Measurements from ENCODE around the gene CYREN. TPM values are rescaled to one million over a fixed set of nuclear protein-coding genes. Genes with fewer than 3 reads are reported as not detected.
"Not testable (repeated sequence)": the region's sequence is repeated elsewhere in the genome, so short reads cannot be mapped to it uniquely, and the experiment has no call there.

Gene CYREN
- total RNA-seq: 10 to 100 TPM; 25.9 to 28.8 TPM
- long read RNA-seq, transcript CYREN-202 (4 exons, 1,738 nt): major isoform, 17 of 34 reads
- long read RNA-seq, partial matches to known transcripts: 0 of 34 reads
- long read RNA-seq, other reads (novel, unspliced or antisense): 12 of 34 reads

- DNase-seq (peak; percentile 97), ATAC-seq (peak; percentile 94 to 97)
- intact Hi-C loops (cut with DNase I): loop anchor here in 1 of 2 donors (2.0 to 10.0 kb wide), 2 partner anchors 184 to 496 kb away; partner anchors contain the start of gene AGBL3
Observed at GRCh38 chr7:135170274-135170997, at the start of gene CYREN. Gene CYREN (minus strand): TSS chr7:135170707. CDS start chr7:135168922, 1,785 bp downstream.

GRCh38 chr7:135217645-135218509 lies 47.4 kb upstream of the CYREN start:
- ATAC-seq: no peak
- intact Hi-C loops (cut with DNase I): no loop called here
- no peak for DNase-seq

- no peak for ATAC-seq
- DNase-seq: no peak
- intact Hi-C loops (cut with DNase I): no loop called here
Observed at GRCh38 chr7:135215698-135216097, 45.2 kb upstream of the CYREN start.

- DNase-seq: no peak
- intact Hi-C loops (cut with DNase I): no loop called here
- no peak for ATAC-seq
Observed at GRCh38 chr7:135215180-135215579, 44.7 kb upstream of the CYREN start.

- intact Hi-C loops (cut with DNase I): no loop called here
- no peak for DNase-seq
- ATAC-seq: no peak
Observed at GRCh38 chr7:135213831-135214230, 43.3 kb upstream of the CYREN start.

GRCh38 chr7:135211946-135212685 lies 41.6 kb upstream of the CYREN start:
- ATAC-seq (peak; percentile 19 to 25), DNase-seq (peak; percentile 48)
- intact Hi-C loops (cut with DNase I): not testable (repeated sequence)

- peak; percentile 95 for DNase-seq
- peak; percentile 98 to 99 for ATAC-seq
- intact Hi-C loops (cut with DNase I): no loop called here
Observed at GRCh38 chr7:135211179-135211945, 40.9 kb upstream of the CYREN start, which contains the start of gene WDR91. Gene WDR91 (minus strand): TSS chr7:135211526. CDS start chr7:135211502, 24 bp downstream.

- no peak for DNase-seq
- intact Hi-C loops (cut with DNase I): no loop called here
- peak in 1 of 2 donors; percentile 4 for ATAC-seq
Observed at GRCh38 chr7:135210888-135211178, 40.3 kb upstream of the CYREN start.

- no peak for DNase-seq
- ATAC-seq: no peak
- intact Hi-C loops (cut with DNase I): no loop called here
Observed at GRCh38 chr7:135209225-135209834, 38.8 kb upstream of the CYREN start.

GRCh38 chr7:135208102-135208793 lies 37.7 kb upstream of the CYREN start:
- intact Hi-C loops (cut with DNase I): no loop called here
- no peak for ATAC-seq

GRCh38 chr7:135207406-135208101 lies 37.0 kb upstream of the CYREN start:
- no peak for ATAC-seq
- intact Hi-C loops (cut with DNase I): no loop called here
- DNase-seq: no peak

More at GRCh38 chr7:135208102-135208793, 37.7 kb upstream of the CYREN start:
- no peak for DNase-seq

GRCh38 chr7:135206941-135207391 lies 36.5 kb upstream of the CYREN start:
- ATAC-seq: no peak
- intact Hi-C loops (cut with DNase I): no loop called here
- DNase-seq: no peak

GRCh38 chr7:135205850-135206249 lies 35.3 kb upstream of the CYREN start:
- ATAC-seq (no peak), DNase-seq (no peak)
- intact Hi-C loops (cut with DNase I): no loop called here

- no peak for ATAC-seq
- intact Hi-C loops (cut with DNase I): no loop called here
- DNase-seq: no peak
Observed at GRCh38 chr7:135204876-135205275, 34.4 kb upstream of the CYREN start.

- peak in 1 of 2 donors; percentile 30 for ATAC-seq
- intact Hi-C loops (cut with DNase I): no loop called here
- DNase-seq: peak; percentile 60
Observed at GRCh38 chr7:135204341-135204749, 33.8 kb upstream of the CYREN start.

- no peak for DNase-seq
- intact Hi-C loops (cut with DNase I): no loop called here
- no peak for ATAC-seq
Observed at GRCh38 chr7:135201350-135201749, 30.8 kb upstream of the CYREN start.

- intact Hi-C loops (cut with DNase I): no loop called here
- DNase-seq (no peak), ATAC-seq (peak in 1 of 2 donors; percentile 20)
Observed at GRCh38 chr7:135200821-135201331, 30.4 kb upstream of the CYREN start.

Data from left cardiac atrium (tissue), 4 donors.